GM19193 (cell line): ENCODE results near the gene NFU1.

Experiments
- POLR2A ChIP-seq: IDR thresholded peaks from 4 replicates; pipeline ENCODE4 v1.6.1; 2011; ENCODE audit not compliant: insufficient read depth, insufficient read length; ENCODE audit errors: extremely low read depth

The NFU1 gene

GRCh38 chr2:69381337-69381737, 55.9 kb downstream of the NFU1 start:
- TF ChIP-seq POLR2A = no peak

- TF ChIP-seq POLR2A = no peak
These were observed 56.9 kb downstream of the NFU1 start for GRCh38 chr2:69380072-69380917.

GRCh38 chr2:69376403-69376802, 60.8 kb downstream of the NFU1 start:
- no peak for TF ChIP-seq POLR2A

GRCh38 chr2:69375494-69376353, 61.5 kb downstream of the NFU1 start:
- TF ChIP-seq POLR2A = no peak

- TF ChIP-seq POLR2A = no peak
These were observed 64.5 kb downstream of the NFU1 start for GRCh38 chr2:69372767-69373166.

- TF ChIP-seq POLR2A = no peak
These were observed 67.4 kb downstream of the NFU1 start for GRCh38 chr2:69369802-69370201.

DNA sequence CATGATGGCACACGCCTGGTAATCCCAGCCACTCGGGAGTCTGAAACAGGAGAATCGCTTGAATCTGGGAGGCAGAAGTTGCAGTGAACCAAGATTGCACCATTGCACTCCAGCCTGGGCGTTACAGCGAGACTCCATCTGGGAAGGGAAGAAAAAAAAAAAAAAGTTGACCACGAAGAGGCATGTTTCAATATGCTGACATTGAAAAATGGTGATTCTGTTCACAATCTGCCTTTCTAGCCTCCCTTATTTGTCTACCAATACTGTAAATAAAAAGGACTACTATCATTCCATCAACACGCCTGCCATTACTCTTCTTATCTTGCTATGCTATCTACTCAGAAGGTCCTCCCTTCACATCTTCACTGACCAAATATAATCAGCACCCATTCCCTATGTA, 68.6 kb downstream of the NFU1 start:
- TF ChIP-seq POLR2A = no peak

GRCh38 chr2:69359371-69359770, 77.9 kb downstream of the NFU1 start:
- TF ChIP-seq POLR2A = no peak

- TF ChIP-seq POLR2A = no peak
These were observed 78.3 kb downstream of the NFU1 start for GRCh38 chr2:69358914-69359313.

DNA sequence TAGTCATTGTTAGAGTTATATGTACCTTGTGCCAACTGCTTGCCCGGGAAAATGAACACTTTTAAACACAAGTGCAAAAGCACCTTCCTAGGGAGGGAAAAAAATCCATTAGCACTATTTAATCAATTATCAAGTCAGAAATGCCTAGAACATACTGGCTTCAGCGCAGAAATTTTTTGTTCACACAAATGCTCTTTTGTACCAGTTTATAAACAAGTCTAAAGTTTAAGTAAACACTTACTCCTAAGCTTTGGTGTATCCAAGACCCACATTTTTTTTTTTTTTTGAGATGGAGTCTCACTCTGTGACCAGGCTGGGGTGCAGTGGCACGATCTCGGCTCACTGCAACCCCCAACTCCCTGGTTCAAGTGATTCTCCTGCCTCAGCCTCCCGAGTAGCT, 80.8 kb downstream of the NFU1 start:
- TF ChIP-seq POLR2A = no peak

DNA sequence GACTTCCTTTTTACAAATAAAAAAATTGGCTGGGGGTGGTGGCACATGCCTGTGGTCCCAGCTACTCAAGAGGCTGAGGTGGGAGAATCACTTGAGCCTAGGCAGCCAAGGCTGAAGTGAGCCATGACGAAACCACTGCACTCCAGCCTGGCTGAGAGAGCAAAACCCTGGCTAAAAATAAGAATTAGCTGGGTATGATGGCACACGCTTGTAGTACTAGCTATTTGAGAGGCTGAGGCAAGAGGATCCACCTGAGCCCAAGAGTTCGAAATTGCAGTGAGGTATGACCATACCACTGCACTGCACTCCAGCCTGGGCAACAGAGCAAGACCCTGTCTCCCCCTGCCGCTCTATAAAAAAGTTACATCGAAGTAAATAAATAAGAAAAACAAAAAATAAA, 83.9 kb downstream of the NFU1 start:
- TF ChIP-seq POLR2A = no peak

DNA sequence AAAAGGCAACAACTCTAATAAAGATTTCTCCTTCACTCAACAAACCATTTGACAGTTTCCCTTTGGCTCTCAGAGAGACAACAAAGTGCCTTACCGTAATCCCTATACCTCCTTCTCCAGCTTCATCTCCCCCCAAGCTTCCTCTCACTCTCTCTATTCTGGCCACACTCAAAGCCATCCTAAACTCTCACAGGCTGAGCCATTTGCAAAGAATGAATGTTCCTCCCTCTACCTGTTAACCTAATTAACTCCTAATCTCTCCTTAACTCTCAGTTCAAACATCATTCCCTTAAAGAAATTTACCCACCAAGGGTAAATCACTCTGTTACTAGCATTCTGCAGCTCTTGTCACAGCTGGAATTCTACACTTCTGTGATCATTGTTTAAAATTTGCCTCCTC, 88.5 kb downstream of the NFU1 start:
- no peak for TF ChIP-seq POLR2A
